Liver (tissue), 3 donors: ENCODE measurements around the gene USP35.

ENCODE experiments used
- EGR1 ChIP-seq, 2 donors: IDR thresholded peaks; 2 replicates each; pipeline ENCODE4 v1.6.1; 2016 to 2018; ENCODE audit warnings: antibody characterized with exemption in 2 of 2, low read depth in 2 of 2
- GABPA ChIP-seq, 2 donors: IDR thresholded peaks in 1 of 2; conservative IDR thresholded peaks in 1 of 2; 2 replicates each; pipeline ENCODE4 v1.6.1; 2016; ENCODE audit warnings: antibody characterized with exemption in 2 of 2, mild to moderate bottlenecking in 1 of 2, moderate library complexity in 1 of 2
- HNF4A ChIP-seq, 2 donors: conservative IDR thresholded peaks; 2 replicates each; pipeline ENCODE4 v1.6.1; 2016; ENCODE audit warnings: antibody characterized with exemption in 2 of 2, mild to moderate bottlenecking in 2 of 2
- JUND ChIP-seq, 2 donors: IDR thresholded peaks; 2 replicates each; pipeline ENCODE4 v1.6.1; 2016; ENCODE audit warnings: antibody characterized with exemption in 2 of 2
- SP1 ChIP-seq: IDR thresholded peaks from 2 replicates; pipeline ENCODE4 v1.6.1; 2018; ENCODE audit warnings: antibody characterized with exemption, mild to moderate bottlenecking
- TAF1 ChIP-seq: conservative IDR thresholded peaks from 2 replicates; pipeline ENCODE4 v1.6.1; 2016; ENCODE audit warnings: antibody characterized with exemption, mild to moderate bottlenecking
- YY1 ChIP-seq: IDR thresholded peaks from 2 replicates; pipeline ENCODE4 v1.6.1; 2016; ENCODE audit warnings: antibody characterized with exemption, mild to moderate bottlenecking
- TF ChIP-seq, protein P1 (sequence below): fragments of 150-350 bp; IDR thresholded peaks from 2 replicates; pipeline ENCODE4 v1.5.1; 2017; ENCODE audit warnings: improper control_type of control experiment, low read depth, low read length; ENCODE audit not compliant: missing input control
- TF ChIP-seq, protein P2 (sequence below): IDR thresholded peaks from 2 replicates; pipeline ENCODE4 v1.6.1; 2016; ENCODE audit warnings: antibody characterized with exemption, mild to moderate bottlenecking
- TF ChIP-seq, protein P3 (sequence below): IDR thresholded peaks from 2 replicates; pipeline ENCODE4 v1.6.1; 2016; ENCODE audit warnings: antibody characterized with exemption
- TF ChIP-seq, protein P4 (sequence below): IDR thresholded peaks from 2 replicates; pipeline ENCODE4 v1.6.1; 2016; ENCODE audit warnings: antibody characterized with exemption
- TF ChIP-seq, protein P5 (sequence below): IDR thresholded peaks from 2 replicates; pipeline ENCODE4 v1.6.1; 2016; ENCODE audit warnings: antibody characterized with exemption
- donor health status: healthy.
- donor health status: healthy.

DNA sequence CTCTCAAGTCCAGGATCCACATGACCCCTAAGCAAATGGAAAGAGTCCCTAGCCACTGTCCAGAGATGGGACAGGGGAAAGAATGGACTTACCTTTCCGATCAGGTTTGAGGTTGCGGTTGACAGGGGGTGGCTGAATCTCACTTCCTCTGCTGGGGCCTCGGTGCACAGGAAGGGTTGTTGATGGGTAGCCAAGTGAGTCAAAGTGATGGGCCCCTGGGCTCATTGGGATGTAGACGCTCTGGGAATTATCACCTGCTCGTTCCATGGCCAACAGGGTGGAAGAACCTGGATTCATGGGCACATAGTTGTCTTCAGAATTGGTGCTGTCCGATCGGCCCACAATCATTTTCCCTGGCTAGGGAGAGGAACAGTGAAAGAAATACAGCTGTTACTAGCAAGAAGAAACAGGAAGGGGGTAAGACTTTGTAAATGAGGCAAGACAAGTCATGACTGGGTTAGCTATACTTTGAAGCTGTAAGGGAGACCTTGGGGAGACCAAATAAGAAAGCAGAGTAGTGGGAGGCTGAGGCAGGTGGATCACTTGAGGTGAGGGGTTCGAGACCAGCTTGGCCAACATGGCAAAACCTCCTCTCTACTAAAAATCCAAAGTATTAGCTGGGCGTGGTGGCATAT, 34.7 kb downstream of the USP35 start:
- TF ChIP-seq, protein P1, sequence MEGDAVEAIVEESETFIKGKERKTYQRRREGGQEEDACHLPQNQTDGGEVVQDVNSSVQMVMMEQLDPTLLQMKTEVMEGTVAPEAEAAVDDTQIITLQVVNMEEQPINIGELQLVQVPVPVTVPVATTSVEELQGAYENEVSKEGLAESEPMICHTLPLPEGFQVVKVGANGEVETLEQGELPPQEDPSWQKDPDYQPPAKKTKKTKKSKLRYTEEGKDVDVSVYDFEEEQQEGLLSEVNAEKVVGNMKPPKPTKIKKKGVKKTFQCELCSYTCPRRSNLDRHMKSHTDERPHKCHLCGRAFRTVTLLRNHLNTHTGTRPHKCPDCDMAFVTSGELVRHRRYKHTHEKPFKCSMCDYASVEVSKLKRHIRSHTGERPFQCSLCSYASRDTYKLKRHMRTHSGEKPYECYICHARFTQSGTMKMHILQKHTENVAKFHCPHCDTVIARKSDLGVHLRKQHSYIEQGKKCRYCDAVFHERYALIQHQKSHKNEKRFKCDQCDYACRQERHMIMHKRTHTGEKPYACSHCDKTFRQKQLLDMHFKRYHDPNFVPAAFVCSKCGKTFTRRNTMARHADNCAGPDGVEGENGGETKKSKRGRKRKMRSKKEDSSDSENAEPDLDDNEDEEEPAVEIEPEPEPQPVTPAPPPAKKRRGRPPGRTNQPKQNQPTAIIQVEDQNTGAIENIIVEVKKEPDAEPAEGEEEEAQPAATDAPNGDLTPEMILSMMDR: no peak
- no peak for TF ChIP-seq HNF4A (conservative IDR thresholded peaks at IDR 0.05)
- TF ChIP-seq GABPA (IDR thresholded peaks at IDR 0.05 in 1 of 2, conservative IDR thresholded peaks at IDR 0.05 in 1 of 2): no peak
- no peak for TF ChIP-seq EGR1 (IDR thresholded peaks at IDR 0.05; ENCODE audit: low read depth in 2 of 2)
- TF ChIP-seq, protein P2, sequence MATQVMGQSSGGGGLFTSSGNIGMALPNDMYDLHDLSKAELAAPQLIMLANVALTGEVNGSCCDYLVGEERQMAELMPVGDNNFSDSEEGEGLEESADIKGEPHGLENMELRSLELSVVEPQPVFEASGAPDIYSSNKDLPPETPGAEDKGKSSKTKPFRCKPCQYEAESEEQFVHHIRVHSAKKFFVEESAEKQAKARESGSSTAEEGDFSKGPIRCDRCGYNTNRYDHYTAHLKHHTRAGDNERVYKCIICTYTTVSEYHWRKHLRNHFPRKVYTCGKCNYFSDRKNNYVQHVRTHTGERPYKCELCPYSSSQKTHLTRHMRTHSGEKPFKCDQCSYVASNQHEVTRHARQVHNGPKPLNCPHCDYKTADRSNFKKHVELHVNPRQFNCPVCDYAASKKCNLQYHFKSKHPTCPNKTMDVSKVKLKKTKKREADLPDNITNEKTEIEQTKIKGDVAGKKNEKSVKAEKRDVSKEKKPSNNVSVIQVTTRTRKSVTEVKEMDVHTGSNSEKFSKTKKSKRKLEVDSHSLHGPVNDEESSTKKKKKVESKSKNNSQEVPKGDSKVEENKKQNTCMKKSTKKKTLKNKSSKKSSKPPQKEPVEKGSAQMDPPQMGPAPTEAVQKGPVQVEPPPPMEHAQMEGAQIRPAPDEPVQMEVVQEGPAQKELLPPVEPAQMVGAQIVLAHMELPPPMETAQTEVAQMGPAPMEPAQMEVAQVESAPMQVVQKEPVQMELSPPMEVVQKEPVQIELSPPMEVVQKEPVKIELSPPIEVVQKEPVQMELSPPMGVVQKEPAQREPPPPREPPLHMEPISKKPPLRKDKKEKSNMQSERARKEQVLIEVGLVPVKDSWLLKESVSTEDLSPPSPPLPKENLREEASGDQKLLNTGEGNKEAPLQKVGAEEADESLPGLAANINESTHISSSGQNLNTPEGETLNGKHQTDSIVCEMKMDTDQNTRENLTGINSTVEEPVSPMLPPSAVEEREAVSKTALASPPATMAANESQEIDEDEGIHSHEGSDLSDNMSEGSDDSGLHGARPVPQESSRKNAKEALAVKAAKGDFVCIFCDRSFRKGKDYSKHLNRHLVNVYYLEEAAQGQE: no peak
- TF ChIP-seq JUND (IDR thresholded peaks at IDR 0.05): no peak
- TF ChIP-seq, protein P3, sequence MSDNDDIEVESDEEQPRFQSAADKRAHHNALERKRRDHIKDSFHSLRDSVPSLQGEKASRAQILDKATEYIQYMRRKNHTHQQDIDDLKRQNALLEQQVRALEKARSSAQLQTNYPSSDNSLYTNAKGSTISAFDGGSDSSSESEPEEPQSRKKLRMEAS: no peak
- no peak for TF ChIP-seq YY1
- TF ChIP-seq, protein P4, sequence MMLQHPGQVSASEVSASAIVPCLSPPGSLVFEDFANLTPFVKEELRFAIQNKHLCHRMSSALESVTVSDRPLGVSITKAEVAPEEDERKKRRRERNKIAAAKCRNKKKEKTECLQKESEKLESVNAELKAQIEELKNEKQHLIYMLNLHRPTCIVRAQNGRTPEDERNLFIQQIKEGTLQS: no peak
- no peak for TF ChIP-seq TAF1
- no peak for TF ChIP-seq SP1
- TF ChIP-seq, protein P5, sequence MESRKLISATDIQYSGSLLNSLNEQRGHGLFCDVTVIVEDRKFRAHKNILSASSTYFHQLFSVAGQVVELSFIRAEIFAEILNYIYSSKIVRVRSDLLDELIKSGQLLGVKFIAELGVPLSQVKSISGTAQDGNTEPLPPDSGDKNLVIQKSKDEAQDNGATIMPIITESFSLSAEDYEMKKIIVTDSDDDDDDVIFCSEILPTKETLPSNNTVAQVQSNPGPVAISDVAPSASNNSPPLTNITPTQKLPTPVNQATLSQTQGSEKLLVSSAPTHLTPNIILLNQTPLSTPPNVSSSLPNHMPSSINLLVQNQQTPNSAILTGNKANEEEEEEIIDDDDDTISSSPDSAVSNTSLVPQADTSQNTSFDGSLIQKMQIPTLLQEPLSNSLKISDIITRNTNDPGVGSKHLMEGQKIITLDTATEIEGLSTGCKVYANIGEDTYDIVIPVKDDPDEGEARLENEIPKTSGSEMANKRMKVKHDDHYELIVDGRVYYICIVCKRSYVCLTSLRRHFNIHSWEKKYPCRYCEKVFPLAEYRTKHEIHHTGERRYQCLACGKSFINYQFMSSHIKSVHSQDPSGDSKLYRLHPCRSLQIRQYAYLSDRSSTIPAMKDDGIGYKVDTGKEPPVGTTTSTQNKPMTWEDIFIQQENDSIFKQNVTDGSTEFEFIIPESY: no peak
